Progenitor cell of endocrine pancreas (in vitro differentiated cells): Measurements from ENCODE around the gene LCN10. TPM values are rescaled to one million over a fixed set of nuclear protein-coding genes. Genes with fewer than 3 reads are reported as not detected.

Experiments used
- DNase-seq: peaks from one replicate; pipeline ENCODE4 v3.0.0; 2021; ENCODE audit warnings: low spot score; ENCODE audit not compliant: unreplicated experiment
- H3K27ac Mint-ChIP-seq: 2 replicates; pipeline ENCODE4 v1.8.0; 2021; ENCODE audit warnings: mild to moderate bottlenecking, moderate library complexity, mixed read lengths
- H3K27me3 Mint-ChIP-seq: 2 replicates; pipeline ENCODE4 v1.8.0; 2021; ENCODE audit warnings: mixed read lengths
- H3K36me3 Mint-ChIP-seq: 2 replicates; pipeline ENCODE4 v1.8.0; 2022; ENCODE audit warnings: mixed read lengths; ENCODE audit not compliant: insufficient read depth
- H3K4me1 Mint-ChIP-seq: 2 replicates; pipeline ENCODE4 v1.8.0; 2021; ENCODE audit warnings: low read depth, mixed read lengths
- H3K4me3 Mint-ChIP-seq: 2 replicates; pipeline ENCODE4 v1.8.0; 2021; ENCODE audit warnings: low read depth, mild to moderate bottlenecking, moderate library complexity, mixed read lengths
- H3K9me3 Mint-ChIP-seq: 2 replicates; pipeline ENCODE4 v1.8.0; 2021; ENCODE audit warnings: low read depth, mixed read lengths
- total RNA-seq: library from RNA; stranded (reverse); gene quantifications from 2 replicates; pipeline ENCODE4 v1.2.1, GENCODE V29; 2021
- TF ChIP-seq, protein P1 (sequence below): fragments of 200-600 bp; sonication (generic); IDR thresholded peaks from one replicate; pipeline ENCODE4 v1.5.0; 2021; ENCODE audit warnings: antibody characterized with exemption, mild to moderate bottlenecking; ENCODE audit not compliant: unreplicated experiment

LCN10 gene
- total RNA-seq, 1 donor from 2014 or later: not detected

DNA sequence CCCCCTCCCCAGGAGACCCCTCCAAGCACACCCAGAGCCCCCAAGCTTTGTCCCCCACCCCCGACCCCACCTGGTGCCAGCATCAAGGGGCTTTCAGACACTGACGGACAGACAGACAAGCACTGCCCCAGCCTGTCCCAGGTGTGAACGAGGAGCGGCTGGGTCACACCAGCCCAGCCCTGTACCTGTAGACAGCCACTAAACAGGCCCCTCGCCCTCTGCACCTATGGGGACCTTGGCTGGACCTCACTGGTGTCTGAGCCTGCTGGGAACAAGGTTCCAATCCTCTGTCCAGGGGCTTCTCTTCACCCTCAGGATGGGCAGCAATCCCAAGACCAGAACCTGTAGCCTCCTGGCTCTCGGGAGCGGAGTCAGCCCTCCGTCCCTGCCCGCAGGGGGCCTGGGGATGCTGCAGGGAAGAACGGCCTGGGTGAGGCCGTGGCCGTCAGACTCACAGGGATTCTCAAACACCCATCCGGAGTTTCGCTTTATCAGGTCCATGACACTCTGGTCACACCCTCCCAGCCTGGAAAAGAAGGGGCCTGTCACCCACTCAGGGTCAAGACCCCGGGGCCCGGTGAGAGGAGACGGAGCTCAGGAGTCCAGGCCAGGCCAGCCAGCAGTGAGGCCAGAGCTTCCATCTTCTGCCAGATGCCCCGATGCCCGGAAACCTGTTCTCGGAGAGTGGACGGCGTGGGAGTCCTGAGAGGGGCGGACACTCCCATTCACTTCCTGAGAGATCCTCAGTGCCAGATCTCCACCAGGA lies 2.8 kb upstream of the LCN10 start:
- Mint-ChIP-seq H3K27me3 (no peaks in the 10 kb centered on the region), H3K4me1 (no peaks in the 10 kb centered on the region), H3K27ac (no peak overlapping the region), H3K9me3 (no peaks in the 10 kb centered on the region), H3K36me3 (no peaks in the 10 kb centered on the region), H3K4me3 (no peak overlapping the region)
- TF ChIP-seq, protein P1, sequence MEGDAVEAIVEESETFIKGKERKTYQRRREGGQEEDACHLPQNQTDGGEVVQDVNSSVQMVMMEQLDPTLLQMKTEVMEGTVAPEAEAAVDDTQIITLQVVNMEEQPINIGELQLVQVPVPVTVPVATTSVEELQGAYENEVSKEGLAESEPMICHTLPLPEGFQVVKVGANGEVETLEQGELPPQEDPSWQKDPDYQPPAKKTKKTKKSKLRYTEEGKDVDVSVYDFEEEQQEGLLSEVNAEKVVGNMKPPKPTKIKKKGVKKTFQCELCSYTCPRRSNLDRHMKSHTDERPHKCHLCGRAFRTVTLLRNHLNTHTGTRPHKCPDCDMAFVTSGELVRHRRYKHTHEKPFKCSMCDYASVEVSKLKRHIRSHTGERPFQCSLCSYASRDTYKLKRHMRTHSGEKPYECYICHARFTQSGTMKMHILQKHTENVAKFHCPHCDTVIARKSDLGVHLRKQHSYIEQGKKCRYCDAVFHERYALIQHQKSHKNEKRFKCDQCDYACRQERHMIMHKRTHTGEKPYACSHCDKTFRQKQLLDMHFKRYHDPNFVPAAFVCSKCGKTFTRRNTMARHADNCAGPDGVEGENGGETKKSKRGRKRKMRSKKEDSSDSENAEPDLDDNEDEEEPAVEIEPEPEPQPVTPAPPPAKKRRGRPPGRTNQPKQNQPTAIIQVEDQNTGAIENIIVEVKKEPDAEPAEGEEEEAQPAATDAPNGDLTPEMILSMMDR: no peak
- no peak for DNase-seq

DNA sequence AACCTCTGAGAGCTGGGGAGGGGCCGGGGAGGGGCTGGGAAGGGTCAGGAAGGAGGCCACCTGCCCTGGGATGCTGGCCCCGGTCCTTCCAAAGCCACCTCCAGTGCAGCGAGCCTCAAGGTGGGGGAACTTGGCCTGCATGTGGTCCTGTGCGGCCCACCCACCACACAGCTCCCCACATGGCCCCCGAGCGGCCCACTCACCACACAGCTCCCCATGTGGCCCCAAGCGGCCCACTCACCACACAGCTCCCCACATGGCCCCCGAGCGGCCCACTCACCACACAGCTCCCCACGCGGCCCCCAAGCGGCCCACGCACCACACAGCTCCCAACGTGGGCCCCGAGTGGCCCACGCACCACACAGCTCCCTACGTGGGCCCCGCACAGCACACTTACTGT lies 2.0 kb upstream of the LCN10 start:
- Mint-ChIP-seq H3K9me3 (no peaks in the 10 kb centered on the region), H3K27me3 (peaks cover 3% of the 10 kb centered on the region), H3K4me3 (no peak overlapping the region), H3K36me3 (no peaks in the 10 kb centered on the region), H3K4me1 (no peaks in the 10 kb centered on the region), H3K27ac (no peak overlapping the region)
- no peak for DNase-seq
- TF ChIP-seq, protein P1: no peak

DNA sequence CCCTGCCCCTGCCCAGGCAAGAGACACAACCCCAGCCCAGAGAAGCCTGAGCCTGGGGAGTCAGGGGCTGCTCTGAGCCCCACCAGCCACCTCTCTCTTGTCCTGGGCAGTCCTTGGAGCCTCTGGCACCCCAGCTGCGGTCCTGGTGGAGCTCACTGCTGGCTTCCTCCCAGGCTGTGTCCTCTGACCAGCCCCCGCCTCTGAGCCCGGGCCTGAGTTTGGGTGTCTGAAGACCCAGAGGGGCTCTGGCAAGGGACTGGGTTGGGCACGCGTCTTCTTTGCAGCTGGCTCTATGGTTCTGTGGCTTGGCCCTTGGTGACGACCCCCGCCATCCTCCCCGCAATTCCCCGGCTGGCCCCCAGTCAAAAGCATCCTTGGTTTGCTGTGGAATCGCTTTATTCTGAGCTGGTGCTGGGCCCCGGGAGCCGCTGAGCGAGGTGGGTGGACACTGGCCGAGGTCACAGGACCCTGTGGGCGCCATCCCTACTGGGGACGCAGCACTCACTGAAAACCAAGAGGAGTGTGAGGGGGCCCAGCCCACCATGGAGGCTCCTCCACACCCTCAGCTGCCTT lies 985 bp upstream of the LCN10 start:
- no peak for DNase-seq
- no peaks in the 10 kb centered on the region for H3K36me3 Mint-ChIP-seq
- TF ChIP-seq, protein P1: no peak
- H3K27ac Mint-ChIP-seq: no peak overlapping the region
- peaks cover 12% of the 10 kb centered on the region for H3K27me3 Mint-ChIP-seq
- no peak overlapping the region for H3K4me3 Mint-ChIP-seq
- H3K4me1 Mint-ChIP-seq: no peaks in the 10 kb centered on the region
- no peaks in the 10 kb centered on the region for H3K9me3 Mint-ChIP-seq

DNA sequence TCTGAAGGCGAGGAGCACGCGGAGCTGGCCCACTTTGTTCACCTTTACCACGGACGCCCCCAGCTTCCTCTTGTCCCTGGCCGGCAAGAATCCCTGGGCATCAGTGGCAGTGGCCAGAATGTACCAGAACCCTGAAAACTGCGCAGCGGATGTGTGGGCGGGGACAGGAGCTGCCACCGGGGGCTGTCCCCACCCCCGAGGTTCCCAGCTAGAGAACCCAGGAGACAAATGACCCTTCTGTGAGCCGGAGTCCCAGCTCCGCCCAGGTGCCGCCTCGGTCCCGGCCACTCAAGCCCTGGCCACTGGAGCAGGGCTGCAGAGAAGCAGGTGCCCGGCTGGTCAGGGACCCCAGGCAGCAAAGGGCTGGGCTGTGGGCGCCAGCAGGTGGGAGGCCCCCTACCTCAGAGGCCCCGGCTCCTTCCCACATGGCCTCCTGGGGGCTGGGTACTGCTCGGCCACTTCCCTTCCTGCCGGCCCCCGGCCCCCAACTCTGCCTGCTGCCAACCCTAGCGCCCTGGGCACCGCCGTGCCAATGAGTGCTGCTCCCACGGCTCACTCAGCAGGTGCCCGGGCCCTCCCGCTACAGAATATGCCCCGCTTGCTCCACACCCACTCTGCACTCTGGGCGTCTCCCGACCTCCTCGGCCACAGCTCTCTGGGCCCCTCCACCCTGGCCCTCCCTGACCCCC lies 713 bp downstream of the LCN10 start:
- Mint-ChIP-seq H3K4me1 (no peaks in the 10 kb centered on the region), H3K9me3 (no peaks in the 10 kb centered on the region), H3K4me3 (no peak overlapping the region), H3K27me3 (peaks cover 18% of the 10 kb centered on the region), H3K27ac (no peak overlapping the region), H3K36me3 (no peaks in the 10 kb centered on the region)
- TF ChIP-seq, protein P1: no peak
- no peak for DNase-seq

DNA sequence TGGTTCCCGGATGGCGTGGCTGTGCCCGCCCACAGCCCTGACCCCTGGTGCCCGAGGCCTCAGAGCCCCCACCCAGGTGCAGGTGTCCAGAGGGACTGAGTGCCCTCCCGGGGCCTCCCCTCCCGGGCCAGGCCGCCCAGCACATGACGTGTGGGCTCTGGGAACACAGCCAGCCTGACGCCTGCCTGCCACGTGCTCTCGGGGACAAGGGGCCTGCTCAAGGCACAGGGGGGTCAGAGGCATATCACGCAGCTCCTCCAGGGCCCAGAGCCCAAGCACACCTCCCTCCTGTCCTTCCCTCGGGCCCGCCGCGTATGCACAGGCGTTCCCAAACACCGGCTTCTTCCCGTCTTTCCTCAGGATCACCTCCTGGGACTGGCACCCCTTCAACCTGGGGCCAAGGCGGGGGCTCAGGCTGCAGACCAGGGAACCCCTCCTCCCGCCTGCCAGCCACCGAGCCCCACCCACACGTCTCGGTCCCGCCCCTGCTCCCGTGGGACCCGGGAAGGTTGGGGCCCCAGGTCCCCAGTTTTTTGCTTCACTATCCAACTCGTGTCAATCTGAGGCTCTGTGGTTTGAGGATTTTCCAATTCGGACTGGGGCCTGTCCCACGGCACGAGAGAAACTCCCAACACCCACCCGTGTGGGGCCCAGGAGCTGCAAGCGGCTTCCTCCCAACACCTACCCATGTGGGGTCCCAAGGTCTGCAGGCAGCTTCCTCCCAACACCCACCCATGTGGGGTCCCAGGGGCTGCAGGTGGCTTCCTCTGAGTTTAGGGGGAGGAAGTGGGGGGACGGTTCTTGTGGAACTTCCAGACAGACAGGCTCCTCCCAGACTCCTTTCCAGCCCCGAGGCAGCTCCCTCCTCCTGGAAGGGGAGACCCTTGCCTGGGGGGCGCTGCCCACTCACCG lies 1.5 kb downstream of the LCN10 start:
- TF ChIP-seq, protein P1: no peak
- no peak for DNase-seq
- H3K4me1 Mint-ChIP-seq: no peaks in the 10 kb centered on the region
- peaks cover 18% of the 10 kb centered on the region for H3K27me3 Mint-ChIP-seq
- no peak overlapping the region for H3K4me3 Mint-ChIP-seq
- no peaks in the 10 kb centered on the region for H3K9me3 Mint-ChIP-seq
- H3K36me3 Mint-ChIP-seq: no peaks in the 10 kb centered on the region
- H3K27ac Mint-ChIP-seq: no peak overlapping the region
